ENCODE data around the gene DHX29.

DNA sequence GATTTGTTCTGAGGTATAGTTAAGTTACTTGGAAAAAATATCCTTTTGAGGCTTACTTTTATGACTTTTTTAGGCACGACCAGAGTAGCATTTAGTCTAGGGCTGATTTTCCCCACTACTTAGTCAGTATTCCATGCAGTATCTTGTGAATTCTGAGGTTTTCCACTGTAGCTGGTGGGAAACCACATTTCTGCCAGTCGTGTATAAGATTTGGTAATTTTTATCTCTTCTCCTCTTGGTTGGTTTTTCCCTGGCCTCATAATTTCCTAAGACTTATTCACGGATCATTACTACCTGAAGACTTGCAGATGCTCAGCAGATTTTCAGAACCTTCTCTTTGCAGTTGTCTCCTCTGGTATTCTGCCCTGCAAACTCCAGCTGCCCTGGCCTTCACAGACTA is 23.8 kb upstream of the DHX29 start:
- TF ChIP-seq CTCF (IDR thresholded peaks at IDR 0.05; ENCODE audit: poor library complexity): no peak
- TF ChIP-seq EZH2 (IDR thresholded peaks at IDR 0.05; ENCODE audit: borderline replicate concordance): no peak
- no peak for TF ChIP-seq EZH2phosphoT487 (IDR thresholded peaks at IDR 0.05; ENCODE audit: low read depth, severe bottlenecking, unreplicated experiment)

Measured in hepatocyte (in vitro differentiated cells).